AG10803 (cell line): ENCODE measurements around the gene RNF145.
A peak's percentile ranks its signal among the peaks of the same experiment; 100 is the strongest.
"Not testable (repeated sequence)": the region's sequence is repeated elsewhere in the genome, so short reads cannot be mapped to it uniquely, and the experiment has no call there.

Experiments
- DNase-seq: peaks from one replicate; pipeline ENCODE4 v3.0.0; 2010; ENCODE audit warnings: low read depth
- H3K4me3 ChIP-seq: 2 replicates; pipeline ENCODE4 v1.5.1; 2011; ENCODE audit warnings: mild to moderate bottlenecking, low read length, control low read depth
- CTCF ChIP-seq: conservative IDR thresholded peaks from 2 replicates; pipeline ENCODE4 v1.5.1; 2011; ENCODE audit warnings: mild to moderate bottlenecking, low read length, control low read depth, inconsistent platforms

Gene RNF145

DNA sequence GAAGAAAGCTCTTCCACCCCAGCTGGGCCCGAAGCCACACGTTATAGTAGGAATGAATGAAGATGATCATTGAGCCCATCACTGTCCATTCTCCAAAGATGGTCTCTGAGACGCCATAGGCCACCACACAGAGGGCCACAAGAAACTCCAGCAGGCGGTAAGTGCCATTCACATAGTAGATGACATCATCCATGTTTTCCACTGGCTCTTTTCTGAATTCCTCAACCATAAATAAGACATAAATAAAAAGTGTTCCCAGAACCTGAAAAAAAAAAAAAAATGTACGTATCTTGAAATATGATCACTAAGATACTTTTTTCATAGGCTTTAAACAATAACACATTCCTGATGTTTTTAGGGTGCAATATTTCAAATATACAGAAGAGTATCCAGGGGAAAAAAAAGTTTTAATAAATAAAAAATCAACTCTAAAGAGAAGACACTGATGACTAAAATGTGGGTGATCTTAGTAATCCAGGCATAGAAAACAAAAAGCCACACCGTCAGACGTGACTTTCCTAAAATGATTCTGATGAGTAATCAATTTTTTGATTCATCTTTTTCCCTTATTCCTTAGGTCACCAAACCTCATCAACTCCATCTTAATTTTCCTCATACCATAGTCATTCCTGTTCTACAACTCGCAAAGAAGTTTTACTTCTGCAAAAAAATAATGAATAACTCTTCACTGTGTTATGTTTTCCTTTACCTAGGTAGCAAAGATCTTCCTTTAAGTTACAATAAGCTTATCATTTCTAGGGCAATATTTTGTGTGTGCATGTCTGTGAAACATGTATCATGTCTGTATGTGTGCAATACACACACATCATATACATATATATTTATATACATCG, 47.8 kb downstream of the RNF145 start:
- no peak for TF ChIP-seq CTCF
- H3K4me3 ChIP-seq: no peak overlapping the region
- no peak for DNase-seq

GRCh38 chr5:159158553-159159091, 50.7 kb downstream of the RNF145 start:
- not testable (repeated sequence) for DNase-seq, H3K4me3 ChIP-seq

- no peak for TF ChIP-seq CTCF
- H3K4me3 ChIP-seq: no peak overlapping the region
These were observed 51.8 kb downstream of the RNF145 start for GRCh38 chr5:159157552-159157951.

DNA sequence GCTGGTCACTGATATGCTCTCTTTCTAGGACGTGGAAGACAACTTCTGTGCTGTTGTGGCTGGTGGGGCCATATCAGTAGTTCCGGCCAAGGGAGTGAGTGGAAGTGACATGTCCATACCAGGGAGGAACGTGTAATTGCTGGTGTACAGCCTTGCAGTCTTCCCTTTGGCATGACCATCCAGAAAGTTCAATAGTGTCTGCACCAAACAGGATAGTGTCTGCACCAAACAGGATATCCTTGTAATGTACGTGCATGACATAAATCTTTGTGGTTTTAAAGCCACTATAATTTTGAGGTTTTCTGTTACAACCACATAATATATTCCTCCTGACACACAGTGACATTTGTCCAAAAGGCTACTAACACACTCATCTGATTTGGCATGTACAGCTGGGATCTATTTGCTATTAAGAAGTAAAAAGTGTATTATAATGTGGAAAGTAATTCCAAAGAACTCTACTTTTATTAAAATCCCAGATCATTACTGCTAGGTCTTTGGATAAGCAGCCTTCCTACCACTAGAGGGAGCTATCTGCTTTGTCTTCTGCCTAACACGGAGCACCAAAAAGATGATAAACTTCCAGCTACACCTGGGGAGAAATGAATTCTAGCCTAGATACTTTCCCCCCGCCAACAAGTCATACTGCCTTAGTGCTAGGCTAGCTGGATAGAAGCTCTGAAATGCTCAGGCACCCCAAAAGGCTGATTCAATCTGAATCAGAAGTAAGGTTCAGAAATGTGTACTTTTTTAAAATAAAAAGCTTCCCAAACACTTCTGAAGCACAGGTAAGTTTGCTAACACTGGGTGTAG, 52.7 kb downstream of the RNF145 start:
- peak; percentile 73 for DNase-seq
- no peak overlapping the region for H3K4me3 ChIP-seq
- TF ChIP-seq CTCF: peak; percentile 96

More at GRCh38 chr5:159157552-159157951, 51.8 kb downstream of the RNF145 start:
- DNase-seq: no peak

DNA sequence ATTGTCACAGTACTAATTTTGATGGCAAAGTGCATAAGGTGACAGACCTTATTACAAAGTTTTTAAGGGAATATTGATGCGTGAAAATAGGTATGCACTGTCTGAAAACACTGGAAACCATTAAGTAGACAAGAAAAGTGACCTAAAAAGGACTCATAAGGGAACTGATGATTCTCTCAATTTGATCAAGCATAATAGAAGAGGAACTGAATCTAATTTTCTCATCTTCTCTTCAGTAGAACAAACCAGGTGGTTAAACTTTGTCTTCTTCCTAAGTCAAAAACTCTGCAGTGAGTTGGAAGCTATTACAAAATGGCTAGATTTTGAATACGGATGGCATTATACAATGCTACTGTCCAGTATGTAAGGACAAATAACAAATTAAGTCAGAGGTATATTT, 53.4 kb downstream of the RNF145 start:
- no peak for TF ChIP-seq CTCF
- DNase-seq: no peak
- no peak overlapping the region for H3K4me3 ChIP-seq

DNA sequence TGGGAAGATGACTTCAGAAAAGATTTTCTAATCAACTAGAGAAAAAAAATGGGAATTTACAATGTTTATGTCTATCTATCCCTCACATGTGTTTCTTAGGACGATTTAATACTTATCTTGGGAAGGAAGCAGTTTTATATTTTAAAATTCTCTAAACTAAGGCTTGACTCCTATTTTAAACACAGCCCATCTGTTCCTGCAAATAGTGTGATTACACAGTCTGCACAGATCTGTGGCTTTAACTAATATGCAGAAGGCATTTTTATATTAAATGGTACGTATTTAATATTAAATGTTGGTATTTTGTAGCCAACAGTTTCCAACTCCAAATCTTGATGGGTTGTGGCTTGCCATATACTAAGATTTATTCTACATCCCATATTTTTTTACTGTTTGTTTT, 56.5 kb downstream of the RNF145 start:
- no peak for DNase-seq
- no peak for TF ChIP-seq CTCF
- no peak overlapping the region for H3K4me3 ChIP-seq

DNA sequence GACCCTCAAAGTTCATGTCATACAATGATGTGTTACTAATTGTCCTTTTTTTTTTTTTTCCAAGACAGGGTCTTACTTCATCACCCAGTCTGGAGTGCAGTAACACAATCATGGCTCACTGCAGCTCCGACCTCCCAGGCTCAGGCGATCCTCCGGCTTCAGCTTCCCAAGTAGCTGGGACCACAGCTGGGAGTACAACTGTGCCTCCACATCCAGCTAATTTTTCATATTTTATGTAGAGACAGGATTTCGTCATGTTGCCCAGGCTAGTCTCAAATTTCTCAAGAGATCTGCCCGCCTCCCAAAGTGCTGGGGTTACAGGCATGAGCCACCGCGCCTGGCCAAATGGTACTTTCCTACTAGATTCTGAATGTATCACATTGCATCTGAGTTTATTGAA, 60.3 kb downstream of the RNF145 start:
- TF ChIP-seq CTCF: no peak
- no peak overlapping the region for H3K4me3 ChIP-seq
- DNase-seq: no peak
